ENCODE measurements around the gene TRIM10.
A peak's percentile ranks its signal among the peaks of the same experiment; 100 is the strongest.

TRIM10 gene, protein sequence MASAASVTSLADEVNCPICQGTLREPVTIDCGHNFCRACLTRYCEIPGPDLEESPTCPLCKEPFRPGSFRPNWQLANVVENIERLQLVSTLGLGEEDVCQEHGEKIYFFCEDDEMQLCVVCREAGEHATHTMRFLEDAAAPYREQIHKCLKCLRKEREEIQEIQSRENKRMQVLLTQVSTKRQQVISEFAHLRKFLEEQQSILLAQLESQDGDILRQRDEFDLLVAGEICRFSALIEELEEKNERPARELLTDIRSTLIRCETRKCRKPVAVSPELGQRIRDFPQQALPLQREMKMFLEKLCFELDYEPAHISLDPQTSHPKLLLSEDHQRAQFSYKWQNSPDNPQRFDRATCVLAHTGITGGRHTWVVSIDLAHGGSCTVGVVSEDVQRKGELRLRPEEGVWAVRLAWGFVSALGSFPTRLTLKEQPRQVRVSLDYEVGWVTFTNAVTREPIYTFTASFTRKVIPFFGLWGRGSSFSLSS

DNA sequence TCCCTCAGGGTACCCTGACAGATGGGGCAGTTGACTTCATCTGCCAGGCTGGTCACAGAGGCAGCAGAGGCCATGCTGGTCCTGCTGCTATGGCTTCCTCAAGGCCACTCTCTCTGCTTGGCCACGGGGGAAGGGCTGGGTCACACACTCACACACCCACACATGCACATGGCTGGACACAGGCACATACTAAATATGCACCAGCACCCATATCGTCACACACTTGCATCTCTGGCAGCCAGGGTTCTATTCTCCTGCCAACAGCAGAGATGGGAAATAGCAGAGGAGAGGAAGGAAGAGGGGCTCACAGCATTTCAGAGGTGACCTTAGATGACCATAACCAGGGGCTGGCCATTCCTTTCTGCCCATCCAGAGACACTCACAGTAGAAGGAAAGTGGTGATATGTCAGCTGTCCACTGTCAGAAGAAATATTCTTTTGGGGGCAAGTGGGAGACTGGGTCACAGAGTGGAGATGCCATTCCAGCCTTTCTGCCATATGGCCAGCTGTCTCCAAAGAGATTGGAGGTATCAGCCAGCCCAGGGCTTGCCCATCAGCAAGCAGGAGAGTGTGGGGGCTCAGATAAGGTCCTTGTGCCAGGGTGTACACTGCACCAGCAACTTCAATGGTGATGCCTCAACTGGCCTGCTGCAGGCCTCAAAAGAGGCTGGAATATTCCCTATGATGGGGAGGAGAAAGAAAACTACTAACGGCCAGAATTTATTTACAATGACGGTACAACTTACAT is at the start of gene TRIM10:
TRIM10 (minus strand) TSS at position 427 of the 747 bp plus-strand sequence; CDS start at position 74, 353 bp downstream.
- no peaks in the 10 kb centered on the region for H3K36me3 Mint-ChIP-seq
- ATAC-seq (no peak), DNase-seq (ENCODE audit: low spot score in 2 of 2) (peak in 1 of 2 donors; percentile 36)
- H3K4me3 Mint-ChIP-seq, result no peak within 1 kb of the TSS
- no peak within 1 kb of the TSS for H3K27ac Mint-ChIP-seq
- H3K9me3 Mint-ChIP-seq, result no peaks in the 10 kb centered on the region
- peaks cover 23% of the 10 kb centered on the region for H3K4me1 Mint-ChIP-seq

DNA sequence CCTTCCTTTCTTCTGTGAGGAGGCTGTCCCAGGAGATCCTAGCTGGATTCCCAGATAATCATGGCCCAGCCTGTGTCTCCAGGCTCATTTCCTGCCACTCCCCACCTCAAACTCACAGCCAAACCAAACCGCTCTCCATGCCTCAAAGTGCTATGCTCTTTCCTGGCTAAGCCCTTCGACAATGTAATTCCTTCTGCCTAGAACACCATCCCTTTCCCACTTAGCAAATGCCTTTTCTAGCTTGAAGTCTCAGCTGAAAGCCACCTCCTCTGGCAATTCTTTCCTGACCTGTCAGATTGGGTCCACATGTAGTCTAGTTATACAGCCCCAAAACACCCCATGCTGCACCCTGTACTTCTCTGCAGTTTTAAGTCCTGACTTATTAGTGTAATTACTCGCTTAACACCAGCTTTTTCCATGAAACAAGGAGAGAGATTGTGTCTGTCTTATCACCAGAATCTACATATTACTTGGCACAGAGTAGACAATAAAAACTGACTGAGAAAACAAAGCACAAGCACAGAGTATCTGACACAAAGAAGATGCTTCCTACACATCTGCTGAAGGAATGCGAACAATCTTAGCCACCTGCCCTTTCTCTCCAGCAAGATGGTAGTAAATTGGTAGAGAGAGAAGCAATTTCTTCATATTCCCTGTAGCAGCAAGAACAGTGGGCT is 46.7 kb upstream of the TRIM10 start:
- H3K4me1 Mint-ChIP-seq, result peaks cover 78% of the 10 kb centered on the region
- no peak overlapping the region for H3K4me3 Mint-ChIP-seq

DNA sequence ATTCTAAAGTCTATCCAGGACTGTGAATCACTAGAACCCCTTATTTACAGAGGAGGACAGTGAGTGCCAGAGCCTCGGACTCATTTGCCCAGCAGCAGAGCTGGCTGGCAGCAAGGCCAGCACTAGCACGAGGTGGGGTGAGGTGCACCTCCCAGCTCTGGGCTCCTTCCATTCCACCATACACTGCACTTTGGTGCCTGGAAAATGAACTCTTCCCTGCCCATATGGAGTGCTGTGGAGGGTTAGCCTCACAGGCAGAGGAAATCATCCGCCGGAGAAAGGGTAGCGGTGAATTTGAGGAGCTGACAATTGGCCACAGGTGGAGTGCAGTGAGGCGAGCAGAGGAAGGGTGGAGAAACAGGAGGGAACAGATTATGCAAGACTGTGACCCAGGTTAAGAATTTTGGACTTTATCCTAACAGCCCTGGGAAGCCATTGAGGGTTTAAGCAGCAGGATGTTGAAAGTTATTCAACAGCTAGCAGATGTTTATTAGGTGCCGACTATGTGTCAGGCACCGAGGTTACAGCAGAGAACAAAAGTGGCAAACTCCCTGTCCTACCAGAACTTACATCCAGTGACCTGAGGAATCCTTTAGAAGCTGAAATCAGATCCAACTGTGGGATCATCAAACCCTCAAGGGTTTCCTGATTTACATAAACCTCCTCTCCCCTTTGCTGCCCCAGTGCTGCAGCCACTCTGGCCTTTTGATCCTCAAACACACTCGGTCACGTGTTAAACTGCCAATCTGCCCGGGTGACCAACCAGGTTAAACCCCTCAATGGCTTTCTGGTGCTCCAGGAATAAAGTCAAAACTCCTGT is 46.0 kb upstream of the TRIM10 start:
- Mint-ChIP-seq H3K36me3 (peaks cover 72% of the 10 kb centered on the region), H3K4me3 (no peak overlapping the region), H3K9me3 (no peaks in the 10 kb centered on the region)

More for the DNA sequence above, 46.7 kb upstream of the TRIM10 start:
- peaks cover 72% of the 10 kb centered on the region for H3K36me3 Mint-ChIP-seq
- DNase-seq (ENCODE audit: low spot score in 2 of 2), result no peak
- peak overlapping the region; percentile 69 for H3K27ac Mint-ChIP-seq
- no peak for ATAC-seq
- H3K9me3 Mint-ChIP-seq, result no peaks in the 10 kb centered on the region

DNA sequence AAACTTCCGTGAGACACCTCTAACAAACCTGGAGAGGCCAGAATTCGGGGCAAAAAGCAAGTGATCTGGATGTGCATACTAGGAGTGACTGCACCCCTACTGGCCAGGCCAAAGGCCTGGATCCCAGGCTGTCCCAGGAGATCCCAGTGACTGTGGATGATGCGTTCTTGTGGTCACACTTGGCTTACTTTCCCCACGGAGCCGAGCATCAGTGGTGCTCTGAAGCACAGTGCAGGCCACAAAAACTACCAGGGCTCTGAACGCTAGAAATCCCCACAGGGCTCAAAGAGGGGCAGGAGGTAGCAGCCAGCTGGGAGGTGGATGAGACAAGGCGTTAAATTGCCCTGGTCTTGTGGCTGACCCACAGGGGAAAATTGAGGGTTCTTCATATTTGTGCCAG is 45.1 kb upstream of the TRIM10 start:
- Mint-ChIP-seq H3K4me3 (no peak overlapping the region), H3K9me3 (no peaks in the 10 kb centered on the region), H3K27ac (peak overlapping the region; percentile 67), H3K36me3 (peaks cover 75% of the 10 kb centered on the region), H3K4me1 (peaks cover 64% of the 10 kb centered on the region)
- no peak for ATAC-seq
- DNase-seq (ENCODE audit: low spot score in 2 of 2), result no peak

More for the DNA sequence above, 46.0 kb upstream of the TRIM10 start:
- no peak for DNase-seq (ENCODE audit: low spot score in 2 of 2)
- no peak for ATAC-seq
- Mint-ChIP-seq H3K27ac (peak overlapping the region; percentile 69), H3K4me1 (peaks cover 73% of the 10 kb centered on the region)

DNA sequence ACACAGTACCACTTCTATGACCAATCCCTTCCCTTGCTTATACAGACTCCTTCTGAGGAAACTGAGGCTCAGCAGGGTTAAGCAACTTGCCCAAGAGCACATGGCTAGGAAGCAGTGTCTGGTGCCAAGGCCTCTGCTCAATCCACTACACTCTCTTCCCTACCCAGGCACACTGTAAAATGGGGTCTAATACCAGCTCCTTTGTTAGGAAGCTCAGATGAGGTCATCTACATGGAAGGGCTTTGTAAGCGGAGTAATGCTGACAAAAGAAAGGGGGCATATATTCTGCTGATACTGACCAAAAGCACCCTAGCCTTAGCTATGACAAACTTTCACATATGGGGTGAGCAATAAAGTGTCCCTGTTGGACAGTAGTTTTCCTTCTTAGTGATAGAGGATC is 43.1 kb upstream of the TRIM10 start:
- ATAC-seq, result no peak
- Mint-ChIP-seq H3K4me3 (no peak overlapping the region), H3K4me1 (peaks cover 56% of the 10 kb centered on the region), H3K27ac (no peak overlapping the region), H3K9me3 (no peaks in the 10 kb centered on the region), H3K36me3 (peaks cover 83% of the 10 kb centered on the region)
- no peak for DNase-seq (ENCODE audit: low spot score in 2 of 2)

DNA sequence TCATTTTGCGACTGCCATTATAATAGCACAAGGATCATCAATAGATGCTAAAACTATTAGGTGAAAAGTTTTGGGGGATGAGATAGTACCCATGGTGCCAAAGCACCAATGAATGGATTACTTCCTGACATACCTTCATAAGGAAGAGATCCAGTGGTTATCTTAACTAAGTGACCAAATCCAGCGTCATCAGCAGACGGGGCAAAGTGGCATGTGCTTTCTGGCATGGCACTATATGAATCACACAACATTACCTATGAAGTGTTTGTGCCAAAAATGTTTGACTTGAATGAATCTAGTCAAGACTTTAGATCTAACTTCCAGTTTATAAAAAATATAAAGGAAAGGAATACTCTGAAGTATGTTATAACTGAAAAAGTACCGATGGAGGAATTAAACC is 41.4 kb upstream of the TRIM10 start:
- Mint-ChIP-seq H3K36me3 (peaks cover 87% of the 10 kb centered on the region), H3K4me1 (peaks cover 40% of the 10 kb centered on the region), H3K27ac (no peak overlapping the region), H3K4me3 (no peak overlapping the region), H3K9me3 (no peaks in the 10 kb centered on the region)
- ATAC-seq, result no peak
- DNase-seq (ENCODE audit: low spot score in 2 of 2), result no peak

DNA sequence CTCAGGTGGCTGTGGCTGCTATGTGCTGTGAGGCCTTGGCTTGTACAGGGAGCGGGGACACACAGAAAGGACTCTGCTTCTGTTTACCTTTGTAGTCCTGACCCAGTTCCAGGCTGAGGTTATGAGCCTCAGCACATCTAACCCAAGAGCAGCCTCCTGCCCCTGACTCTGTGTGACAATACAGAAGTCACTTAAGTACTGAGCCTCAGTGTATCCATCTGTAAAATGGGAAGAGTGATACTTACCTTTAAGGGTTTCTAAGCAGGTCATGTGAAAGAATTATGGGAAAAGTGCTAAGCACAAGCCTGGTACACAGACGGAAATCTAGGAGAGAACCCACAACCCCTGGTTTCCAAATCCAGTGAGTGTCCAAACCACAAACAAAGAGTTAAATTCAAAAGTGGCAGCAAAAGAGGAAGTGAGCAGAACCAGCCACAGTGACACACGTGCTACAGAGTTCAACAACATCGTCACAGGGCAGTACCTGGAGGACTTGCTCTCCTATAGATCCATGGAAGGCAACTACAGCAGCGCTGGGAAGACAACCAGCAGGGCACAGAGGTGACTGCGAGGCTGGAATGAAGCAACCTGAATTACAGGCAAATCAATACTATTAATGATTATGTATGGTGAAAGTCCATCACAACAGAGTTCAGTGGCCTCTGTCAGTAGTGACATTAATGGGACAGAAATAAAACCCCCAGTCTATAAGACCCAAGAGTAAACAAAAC is 39.7 kb upstream of the TRIM10 start:
- Mint-ChIP-seq H3K36me3 (peaks cover 91% of the 10 kb centered on the region), H3K9me3 (no peaks in the 10 kb centered on the region), H3K27ac (peak overlapping the region; percentile 62), H3K4me3 (no peak overlapping the region), H3K4me1 (peaks cover 31% of the 10 kb centered on the region)
- DNase-seq (ENCODE audit: low spot score in 2 of 2) (peak in 1 of 2 donors; percentile 43), ATAC-seq (no peak)

DNA sequence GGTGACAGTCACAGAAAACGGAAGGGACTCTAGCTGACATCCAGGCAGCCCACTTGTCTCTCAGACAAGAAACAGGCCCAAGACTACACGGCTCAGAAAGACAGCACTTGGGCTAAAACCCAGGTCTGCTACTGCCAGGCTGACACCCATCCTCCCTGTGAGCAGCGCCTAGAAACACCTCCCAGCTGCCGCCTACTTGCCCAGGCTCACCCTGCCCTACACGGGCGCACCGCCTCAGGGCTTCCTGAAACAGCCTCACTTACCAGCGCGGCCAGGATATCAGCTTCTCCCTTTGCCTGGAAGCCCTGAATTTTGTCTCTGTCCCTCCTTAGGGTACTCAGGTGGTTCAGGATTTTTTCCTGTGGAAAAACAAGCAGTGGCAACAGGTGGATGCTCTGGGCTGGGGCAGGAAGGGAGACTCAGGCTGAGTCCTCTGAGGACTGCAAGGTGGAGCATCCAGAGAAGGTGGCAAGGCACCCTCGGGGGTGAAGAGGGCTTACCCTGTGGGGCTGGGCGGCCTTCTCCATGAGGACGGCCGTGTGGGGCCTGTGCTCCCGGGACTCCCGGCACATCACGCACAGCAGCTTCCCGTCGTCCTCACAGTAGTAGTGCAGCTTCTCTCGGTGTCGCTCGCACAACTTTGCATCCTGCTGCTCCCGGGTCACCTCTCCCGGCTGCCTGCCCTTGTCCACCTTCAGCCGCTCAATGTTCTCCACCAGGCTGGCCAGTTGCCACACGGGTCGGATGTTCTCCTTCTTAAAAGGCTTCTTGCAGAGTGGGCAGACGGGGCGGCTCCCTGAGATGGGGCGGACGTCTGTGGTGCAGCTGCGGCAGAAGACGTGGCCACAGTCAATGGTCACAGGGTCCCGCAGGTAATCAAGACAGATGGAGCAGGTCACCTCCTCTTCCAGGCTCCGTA is 37.4 kb upstream of the TRIM10 start:
- Mint-ChIP-seq H3K36me3 (peaks cover 99% of the 10 kb centered on the region), H3K9me3 (no peaks in the 10 kb centered on the region), H3K4me1 (peaks cover 15% of the 10 kb centered on the region), H3K27ac (peak overlapping the region; percentile 63), H3K4me3 (no peak overlapping the region)
- ATAC-seq (no peak), DNase-seq (ENCODE audit: low spot score in 2 of 2) (peak in 1 of 2 donors; percentile 43)

DNA sequence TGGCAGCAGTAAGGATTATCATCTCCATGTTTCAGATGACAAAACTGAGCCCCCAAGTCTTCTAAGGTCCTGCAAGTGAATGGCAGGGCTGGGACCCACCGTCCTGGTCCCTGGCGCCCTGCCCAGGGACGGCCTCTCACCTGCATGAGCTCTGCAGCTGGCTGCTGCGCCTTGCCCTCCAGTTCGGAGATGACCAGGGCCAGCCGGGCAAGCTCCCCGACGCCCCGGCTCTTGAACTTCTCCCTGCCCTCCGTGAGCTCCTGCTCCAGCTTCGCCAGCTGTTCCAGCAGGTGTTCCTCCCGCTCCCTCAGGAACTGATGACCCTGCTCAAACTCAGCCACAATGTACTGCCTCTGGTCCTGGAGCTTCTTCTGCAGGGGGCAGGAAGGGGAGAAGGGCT is 35.4 kb upstream of the TRIM10 start:
- peak overlapping the region; percentile 86 for H3K27ac Mint-ChIP-seq

DNA sequence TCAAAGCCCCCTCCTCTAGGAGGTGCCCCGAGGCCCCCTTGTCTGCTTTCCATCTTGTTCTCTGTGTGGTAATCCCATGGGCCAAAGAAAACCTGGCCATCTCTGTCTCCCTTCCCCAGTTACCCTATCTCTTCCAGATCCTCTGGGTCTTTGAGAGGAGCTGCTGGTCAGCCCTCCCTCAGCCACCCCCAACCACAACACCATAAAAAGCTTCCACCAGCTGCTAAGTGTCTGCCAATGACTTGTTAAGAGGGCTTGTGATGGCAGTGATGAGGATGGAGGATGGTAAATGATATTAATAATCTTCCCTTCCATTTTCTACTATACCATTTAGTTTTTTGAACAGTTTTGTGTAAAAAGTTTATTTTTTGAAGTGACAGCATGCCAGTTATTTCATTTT is 34.9 kb upstream of the TRIM10 start:
- Mint-ChIP-seq H3K4me1 (peaks cover 14% of the 10 kb centered on the region), H3K36me3 (peaks cover 96% of the 10 kb centered on the region), H3K27ac (peak overlapping the region; percentile 86), H3K4me3 (no peak overlapping the region), H3K9me3 (no peaks in the 10 kb centered on the region)
- ATAC-seq (no peak), DNase-seq (ENCODE audit: low spot score in 2 of 2) (peak in 1 of 2 donors; percentile 43)

More for the DNA sequence above, 35.4 kb upstream of the TRIM10 start:
- Mint-ChIP-seq H3K9me3 (no peaks in the 10 kb centered on the region), H3K4me1 (peaks cover 15% of the 10 kb centered on the region), H3K36me3 (peaks cover 96% of the 10 kb centered on the region), H3K4me3 (no peak overlapping the region)
- ATAC-seq (no peak), DNase-seq (ENCODE audit: low spot score in 2 of 2) (peak in 1 of 2 donors; percentile 29)

DNA sequence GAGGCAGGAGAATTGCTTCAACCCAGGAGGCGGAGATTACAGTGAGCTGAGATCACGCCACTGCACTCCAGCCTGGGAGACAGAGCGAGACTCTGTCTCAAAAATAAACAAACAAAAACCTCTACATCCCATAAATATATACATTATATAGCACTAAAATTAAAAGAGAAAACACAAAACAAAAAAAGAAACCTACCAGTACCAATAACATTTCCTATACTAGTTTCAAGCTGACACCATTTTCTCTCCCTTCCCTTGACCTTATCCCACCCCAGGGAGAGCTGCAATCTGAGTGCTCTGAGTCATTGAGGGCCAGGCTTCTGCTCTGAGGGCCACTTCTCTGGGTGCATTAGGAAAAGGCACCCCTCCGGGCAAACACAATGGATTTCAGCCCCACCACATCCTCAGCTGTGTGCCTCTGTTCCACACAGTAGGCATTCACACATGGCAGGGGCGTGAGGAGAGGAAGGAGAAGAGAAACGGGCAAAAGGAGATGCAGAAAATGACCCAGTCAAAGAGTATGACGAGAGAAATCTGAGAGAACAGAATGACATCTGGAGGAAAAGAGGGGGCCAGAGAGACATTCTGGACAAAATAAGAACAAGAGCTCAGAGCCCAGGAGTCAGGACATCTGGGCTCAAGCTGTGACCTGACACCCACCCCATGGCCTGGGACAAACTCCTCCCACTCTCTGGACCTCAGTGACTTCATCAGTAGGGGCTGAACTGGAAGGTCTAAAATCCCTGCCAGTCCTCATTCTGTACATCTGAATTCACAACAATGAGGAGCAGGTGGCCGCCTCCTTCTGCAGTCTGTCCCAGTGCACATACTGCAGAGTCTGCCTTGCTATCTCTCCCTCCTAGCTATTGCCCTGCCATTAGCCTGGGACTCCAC is 34.0 kb upstream of the TRIM10 start:
- Mint-ChIP-seq H3K4me3 (no peak overlapping the region), H3K4me1 (peaks cover 7% of the 10 kb centered on the region), H3K9me3 (no peaks in the 10 kb centered on the region), H3K27ac (peak overlapping the region; percentile 86), H3K36me3 (peaks cover 97% of the 10 kb centered on the region)
- ATAC-seq (no peak), DNase-seq (ENCODE audit: low spot score in 2 of 2) (peak in 1 of 2 donors; percentile 34)

DNA sequence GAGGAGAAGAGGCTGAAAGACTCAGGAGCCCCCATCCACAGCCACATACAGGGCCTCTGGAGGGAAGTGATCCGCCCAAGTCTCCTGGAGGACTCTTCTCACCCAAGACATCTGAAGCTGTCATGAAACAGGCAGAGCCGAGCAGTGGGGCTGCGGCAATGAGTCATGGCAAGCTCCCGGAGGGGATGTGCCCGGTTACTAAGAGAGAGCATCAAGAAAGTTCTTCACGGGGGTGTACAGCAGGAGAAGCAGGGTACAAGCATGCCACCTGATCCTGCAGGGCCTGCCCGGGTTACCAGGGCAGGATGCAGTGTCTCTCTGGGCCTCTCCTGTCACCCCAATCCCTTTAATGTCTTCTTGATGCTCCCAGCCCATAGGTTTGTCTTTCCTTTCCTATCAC is 31.1 kb upstream of the TRIM10 start:
- H3K36me3 Mint-ChIP-seq, result peaks cover 97% of the 10 kb centered on the region
- no peak for DNase-seq (ENCODE audit: low spot score in 2 of 2)
- peaks cover 3% of the 10 kb centered on the region for H3K4me1 Mint-ChIP-seq
- ATAC-seq, result no peak
- H3K9me3 Mint-ChIP-seq, result no peaks in the 10 kb centered on the region
- H3K4me3 Mint-ChIP-seq, result no peak overlapping the region
- peak overlapping the region; percentile 23 for H3K27ac Mint-ChIP-seq
